GM06990 (cell line): ENCODE results near the gene DCXR.

Source experiments
- DNase-seq: peaks from one replicate; pipeline ENCODE4 v3.0.0-alpha.2; 2011; ENCODE audit not compliant: insufficient read length; ENCODE audit errors: extremely low read depth
- H3K27me3 ChIP-seq: replicated peaks from 2 replicates; pipeline ENCODE4 v1.6.0; 2011; ENCODE audit warnings: low read length; ENCODE audit not compliant: control insufficient read depth, insufficient read depth
- H3K36me3 ChIP-seq: 2 replicates; pipeline ENCODE4 v1.5.1; 2011; ENCODE audit warnings: low read length; ENCODE audit not compliant: control insufficient read depth, insufficient read depth
- H3K4me3 ChIP-seq: replicated peaks from 2 replicates; pipeline ENCODE4 v1.5.1; 2011; ENCODE audit warnings: low read depth, mild to moderate bottlenecking, control low read depth, low read length
- TF ChIP-seq, protein P1 (sequence below): IDR thresholded peaks from 2 replicates; pipeline ENCODE4 v1.5.1; 2011; ENCODE audit warnings: low read length, control low read depth, mild to moderate bottlenecking, inconsistent platforms; ENCODE audit not compliant: insufficient read depth, poor library complexity, severe bottlenecking

Gene DCXR

DNA sequence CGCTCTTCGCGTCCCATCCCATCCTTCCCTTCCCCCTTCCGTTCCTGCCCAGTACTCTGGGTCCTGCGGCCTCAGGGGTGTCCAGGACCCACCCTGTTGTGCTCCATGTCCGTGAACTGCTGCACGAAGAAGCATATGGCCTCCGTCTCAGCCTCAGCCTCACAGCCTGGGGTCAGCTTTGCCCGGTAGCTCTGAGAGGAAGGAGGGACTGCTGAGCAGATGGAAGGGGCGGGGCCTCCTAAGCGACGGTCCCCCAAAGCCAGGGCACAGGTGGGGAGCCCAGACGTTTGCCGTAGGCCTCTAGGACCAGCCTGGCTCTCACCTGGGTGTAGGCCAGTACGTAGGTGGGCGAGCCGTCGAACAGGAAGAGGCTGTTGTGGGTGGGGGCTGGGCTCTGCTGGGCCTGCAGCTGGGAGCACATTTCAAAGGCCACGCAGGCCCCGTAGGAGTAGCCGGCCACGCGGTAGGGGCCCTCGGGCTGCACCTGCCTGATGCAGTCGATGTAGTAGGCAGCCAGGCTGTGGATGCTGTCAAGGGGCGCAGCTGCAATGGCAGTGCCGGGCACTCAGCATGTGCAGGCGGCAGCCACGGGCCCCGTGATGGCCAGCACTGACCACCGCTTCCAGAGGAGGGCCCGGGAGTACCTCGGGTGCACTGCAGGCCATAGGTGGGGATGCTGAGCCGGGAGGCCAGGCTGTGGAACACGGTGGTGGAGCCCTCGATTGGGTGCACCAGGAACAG lies 42.7 kb upstream of the DCXR start:
- DNase-seq = no peak
- H3K4me3 ChIP-seq = no peak overlapping the region
- H3K36me3 ChIP-seq = peaks cover 52% of the 10 kb centered on the region
- no peaks in the 10 kb centered on the region for H3K27me3 ChIP-seq
- TF ChIP-seq, protein P1, sequence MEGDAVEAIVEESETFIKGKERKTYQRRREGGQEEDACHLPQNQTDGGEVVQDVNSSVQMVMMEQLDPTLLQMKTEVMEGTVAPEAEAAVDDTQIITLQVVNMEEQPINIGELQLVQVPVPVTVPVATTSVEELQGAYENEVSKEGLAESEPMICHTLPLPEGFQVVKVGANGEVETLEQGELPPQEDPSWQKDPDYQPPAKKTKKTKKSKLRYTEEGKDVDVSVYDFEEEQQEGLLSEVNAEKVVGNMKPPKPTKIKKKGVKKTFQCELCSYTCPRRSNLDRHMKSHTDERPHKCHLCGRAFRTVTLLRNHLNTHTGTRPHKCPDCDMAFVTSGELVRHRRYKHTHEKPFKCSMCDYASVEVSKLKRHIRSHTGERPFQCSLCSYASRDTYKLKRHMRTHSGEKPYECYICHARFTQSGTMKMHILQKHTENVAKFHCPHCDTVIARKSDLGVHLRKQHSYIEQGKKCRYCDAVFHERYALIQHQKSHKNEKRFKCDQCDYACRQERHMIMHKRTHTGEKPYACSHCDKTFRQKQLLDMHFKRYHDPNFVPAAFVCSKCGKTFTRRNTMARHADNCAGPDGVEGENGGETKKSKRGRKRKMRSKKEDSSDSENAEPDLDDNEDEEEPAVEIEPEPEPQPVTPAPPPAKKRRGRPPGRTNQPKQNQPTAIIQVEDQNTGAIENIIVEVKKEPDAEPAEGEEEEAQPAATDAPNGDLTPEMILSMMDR = no peak

DNA sequence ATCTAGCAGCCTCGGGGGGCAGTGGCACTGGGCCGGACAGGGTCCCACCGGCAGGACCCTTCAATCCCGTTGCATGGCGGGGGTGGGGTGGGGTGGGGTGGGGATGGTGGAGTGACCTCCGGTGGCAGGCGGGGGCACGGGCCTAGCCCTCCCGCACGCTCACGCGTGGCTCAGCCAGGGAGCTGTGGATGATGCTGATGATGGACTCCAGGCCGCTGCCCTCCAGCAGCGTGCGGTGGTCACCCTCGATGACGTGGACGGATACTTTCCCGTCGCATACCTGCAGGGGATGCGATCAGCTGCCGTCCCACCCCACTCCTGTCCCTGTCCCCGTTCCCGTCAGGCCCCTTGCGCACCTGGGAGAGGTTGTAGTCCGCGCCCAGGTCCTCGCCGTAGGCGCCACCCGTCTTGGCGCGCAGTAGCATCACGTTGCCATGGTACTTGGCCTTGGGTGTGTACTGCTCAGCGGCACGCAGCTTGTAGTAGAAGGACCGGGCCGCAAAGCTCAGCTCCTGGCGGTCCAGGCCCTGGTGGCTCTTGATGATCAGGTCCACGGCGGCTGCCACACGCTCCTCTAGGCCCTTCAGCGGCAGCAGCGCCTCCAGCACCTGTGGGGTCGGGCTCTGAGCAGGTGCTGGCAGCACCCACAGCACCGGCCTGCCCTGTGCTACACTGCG lies 41.6 kb upstream of the DCXR start:
- Histone ChIP-seq H3K4me3 (no peak overlapping the region), H3K36me3 (peaks cover 47% of the 10 kb centered on the region), H3K27me3 (no peaks in the 10 kb centered on the region)
- DNase-seq = no peak
- TF ChIP-seq, protein P1 = no peak

DNA sequence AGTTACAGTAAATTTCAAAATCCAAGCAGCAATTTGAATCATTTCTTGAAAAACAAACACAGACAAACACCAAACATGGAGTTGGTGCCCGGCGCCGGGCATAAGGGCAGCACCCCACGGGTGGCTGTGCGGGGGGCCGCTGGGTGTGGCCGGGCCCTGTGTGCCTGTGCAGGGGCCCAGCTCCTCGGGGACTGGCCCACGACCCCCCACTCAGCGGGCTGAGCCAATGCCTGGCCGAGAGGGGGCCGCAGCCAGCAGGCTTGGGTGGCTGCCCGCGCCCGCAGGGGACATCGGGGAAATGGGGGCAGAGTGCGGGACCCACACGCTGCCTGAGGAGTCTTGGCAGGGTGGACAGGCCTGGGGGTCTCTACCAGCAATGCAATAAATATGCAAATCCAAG lies 40.9 kb upstream of the DCXR start:
- Histone ChIP-seq H3K4me3 (no peak overlapping the region), H3K27me3 (no peaks in the 10 kb centered on the region), H3K36me3 (peaks cover 40% of the 10 kb centered on the region)
- TF ChIP-seq, protein P1 = no peak
- no peak for DNase-seq

DNA sequence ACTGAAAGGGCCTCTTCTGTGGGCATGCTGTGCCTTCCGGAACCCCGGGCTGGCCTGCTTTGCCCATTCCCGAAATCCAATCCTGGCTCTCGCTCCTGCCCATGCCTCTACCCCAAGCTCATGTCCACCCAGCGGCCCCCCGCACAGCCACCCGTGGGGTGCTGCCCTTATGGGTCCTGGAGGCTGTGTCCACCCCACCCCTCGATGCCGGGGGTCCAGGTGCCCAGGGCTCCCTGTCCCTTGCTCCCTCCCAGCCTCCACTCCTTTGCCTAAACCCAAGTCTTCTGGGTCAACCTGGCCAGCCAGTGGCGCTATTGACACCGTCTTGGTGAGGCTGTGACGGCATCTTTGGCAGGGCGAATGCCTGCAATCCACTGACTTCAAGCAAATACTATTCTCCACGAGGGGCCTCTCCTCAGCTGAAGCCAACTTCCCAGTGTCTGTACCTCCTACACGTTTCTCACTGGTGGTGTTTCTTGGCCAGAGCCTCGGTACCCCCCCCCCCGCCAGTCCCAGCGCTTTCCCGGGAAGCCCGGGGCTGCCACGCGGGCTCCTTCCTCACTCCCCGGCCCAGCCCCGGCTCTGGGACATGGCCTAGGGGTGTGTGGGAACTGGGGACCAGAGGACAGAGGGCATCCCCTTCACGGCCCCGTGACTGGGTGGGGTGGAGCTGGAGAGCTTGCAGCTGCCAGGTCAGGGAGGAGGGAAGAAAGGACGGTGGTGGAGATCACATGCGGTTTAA lies 40.3 kb upstream of the DCXR start:
- H3K27me3 ChIP-seq = no peaks in the 10 kb centered on the region
- H3K36me3 ChIP-seq = peaks cover 34% of the 10 kb centered on the region
- no peak overlapping the region for H3K4me3 ChIP-seq
- TF ChIP-seq, protein P1 = no peak
- DNase-seq = no peak

DNA sequence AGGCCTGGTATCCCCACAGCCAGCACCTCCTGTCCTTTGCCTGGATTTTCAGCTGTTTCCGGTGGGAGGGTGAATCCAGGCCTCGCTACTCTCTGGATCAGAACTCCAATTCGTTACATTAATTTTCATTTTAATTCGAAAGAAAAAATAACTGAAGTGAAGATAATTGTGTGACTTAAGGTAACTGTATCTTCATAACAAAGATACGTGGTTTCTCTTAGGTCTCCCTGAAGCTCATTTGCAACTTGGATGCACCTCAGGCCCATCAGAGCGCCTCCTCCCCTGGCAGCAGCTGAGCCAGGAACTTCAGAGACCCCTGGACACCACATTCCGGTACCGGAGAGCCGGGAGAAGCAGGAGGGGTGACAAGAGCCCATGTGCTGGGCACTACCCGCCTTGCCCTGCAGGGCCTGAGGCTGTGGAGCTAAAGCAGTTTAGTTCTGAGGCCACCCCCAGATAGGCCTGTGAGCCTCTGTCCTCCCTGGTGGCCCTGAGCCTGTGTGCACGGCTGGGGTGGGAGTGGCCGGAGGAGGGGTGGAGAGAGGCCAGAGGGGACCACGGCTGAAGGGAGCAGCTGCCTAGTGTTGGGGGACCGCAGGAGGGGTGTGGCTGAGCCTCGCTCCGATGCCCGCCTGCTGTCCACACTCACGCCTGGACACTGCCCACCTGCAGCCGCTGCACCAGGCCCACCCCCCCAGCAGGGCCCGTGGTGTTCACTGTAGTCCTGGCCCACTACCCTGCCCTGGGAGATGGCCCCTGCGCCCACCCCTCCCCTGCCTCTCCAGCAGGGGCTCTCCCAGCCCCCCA lies 39.5 kb upstream of the DCXR start:
- DNase-seq = no peak
- TF ChIP-seq, protein P1 = no peak
- Histone ChIP-seq H3K4me3 (no peak overlapping the region), H3K27me3 (no peaks in the 10 kb centered on the region), H3K36me3 (peaks cover 26% of the 10 kb centered on the region)
